GM21786 (cell line): ENCODE measurements around the gene NOTCH4.
"Not testable (repeated sequence)": the region's sequence is repeated elsewhere in the genome, so short reads cannot be mapped to it uniquely, and the experiment has no call there.

Experiments used
- ATAC-seq: cut with Tn5 transposase; IDR thresholded peaks from one replicate; pipeline ENCODE4 v1.9.1; 2021; ENCODE audit not compliant: unreplicated experiment

NOTCH4 gene

GRCh38 chr6:32220021-32220420, 3.8 kb downstream of the NOTCH4 start:
- no peak for ATAC-seq

- ATAC-seq, result no peak
Measured at GRCh38 chr6:32218167-32218566, 5.7 kb downstream of the NOTCH4 start.

DNA sequence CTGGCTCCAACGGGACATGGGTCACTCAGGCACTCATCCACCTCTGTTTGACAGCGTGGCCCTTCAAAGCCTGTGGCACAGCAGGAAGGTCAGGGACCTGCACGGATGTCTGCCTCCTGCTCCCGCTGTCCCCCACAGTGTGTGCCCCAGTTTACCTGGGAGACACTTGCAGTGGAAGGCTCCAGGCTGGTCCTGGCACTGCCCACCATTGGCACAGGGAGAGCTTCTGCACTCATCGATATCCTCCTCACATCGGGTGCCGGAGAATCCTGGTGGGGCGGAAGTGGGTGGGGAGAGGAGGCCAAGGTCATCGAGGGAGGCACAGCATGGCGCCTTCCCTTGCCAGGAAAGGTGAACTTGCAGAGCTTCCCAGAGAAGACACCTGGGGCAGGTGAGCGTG, 6.9 kb downstream of the NOTCH4 start:
- ATAC-seq, result no peak

DNA sequence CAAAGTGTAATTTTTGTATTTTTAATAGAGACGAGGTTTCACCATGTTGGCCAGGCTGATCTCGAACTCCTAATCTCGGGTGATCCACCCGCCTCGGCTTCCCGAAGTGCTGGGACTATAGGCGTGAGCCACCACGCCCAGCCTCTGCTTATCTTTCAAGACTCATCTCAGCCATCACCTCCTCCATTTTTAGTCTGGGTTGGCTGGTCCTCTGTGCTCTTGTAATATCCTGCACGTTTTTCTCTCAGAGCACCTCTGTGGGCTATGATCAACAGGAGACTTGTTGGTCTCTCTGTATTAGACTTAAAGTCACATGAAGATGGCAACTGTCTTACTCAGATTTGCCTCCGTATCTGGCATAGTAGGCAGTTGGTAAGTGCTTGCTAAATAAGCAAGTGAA, 7.6 kb downstream of the NOTCH4 start:
- ATAC-seq, result no peak

- no peak for ATAC-seq
Measured at GRCh38 chr6:32215617-32216016, 8.2 kb downstream of the NOTCH4 start.

DNA sequence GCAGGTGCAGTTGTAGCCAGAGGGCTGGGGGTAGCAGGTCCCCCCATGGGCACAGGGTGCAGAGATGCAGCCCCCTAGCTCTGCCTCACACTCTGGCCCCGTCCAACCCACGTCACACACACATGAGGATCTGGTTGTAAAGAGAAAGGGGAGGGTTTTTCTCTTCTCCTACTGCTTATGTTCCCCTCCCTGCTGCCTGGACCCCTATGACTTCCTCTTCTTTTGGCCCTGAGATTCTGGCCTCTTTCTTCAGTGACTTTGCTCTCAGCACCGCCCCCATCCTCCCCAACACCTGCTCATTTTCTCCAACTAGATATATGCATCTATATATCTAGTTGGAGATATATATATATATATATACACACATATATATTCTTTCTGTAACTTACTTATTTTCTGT, 9.7 kb downstream of the NOTCH4 start:
- no peak for ATAC-seq

- ATAC-seq, result no peak
Measured at GRCh38 chr6:32213649-32214048, 10.2 kb downstream of the NOTCH4 start.

DNA sequence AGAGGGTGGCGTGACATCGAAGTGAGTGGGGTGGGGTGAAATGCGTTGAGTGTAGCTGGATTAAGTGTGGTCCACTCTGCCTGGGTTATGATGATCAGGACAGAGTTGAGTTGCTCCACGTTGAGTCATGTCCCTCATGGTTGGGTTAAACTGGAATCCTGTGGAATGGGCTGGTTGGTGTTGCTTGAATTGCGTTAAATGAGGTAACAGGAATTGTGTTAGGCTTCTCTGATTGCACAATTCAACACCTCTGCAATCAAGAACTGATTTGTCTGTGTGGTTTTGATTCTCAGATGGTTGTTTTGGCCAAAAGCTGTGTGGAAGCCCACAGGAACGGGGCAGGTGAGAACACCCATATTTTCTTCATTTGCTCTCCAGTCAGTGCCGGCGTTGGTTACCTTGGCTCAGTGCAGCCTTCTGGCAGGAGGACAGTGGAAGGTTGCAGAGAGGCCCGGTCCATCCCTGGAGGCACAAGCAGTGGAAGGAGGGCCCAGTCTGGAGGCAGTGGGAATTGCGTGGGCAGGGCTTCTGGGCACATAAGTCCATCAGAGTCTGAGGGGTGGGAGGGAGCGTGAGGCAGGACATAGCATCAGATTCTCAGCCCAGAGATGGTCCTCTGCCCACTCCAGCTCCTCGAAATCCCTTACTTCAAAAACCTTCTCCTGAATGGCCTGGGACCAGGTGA, 11.6 kb downstream of the NOTCH4 start:
- ATAC-seq, result no peak

DNA sequence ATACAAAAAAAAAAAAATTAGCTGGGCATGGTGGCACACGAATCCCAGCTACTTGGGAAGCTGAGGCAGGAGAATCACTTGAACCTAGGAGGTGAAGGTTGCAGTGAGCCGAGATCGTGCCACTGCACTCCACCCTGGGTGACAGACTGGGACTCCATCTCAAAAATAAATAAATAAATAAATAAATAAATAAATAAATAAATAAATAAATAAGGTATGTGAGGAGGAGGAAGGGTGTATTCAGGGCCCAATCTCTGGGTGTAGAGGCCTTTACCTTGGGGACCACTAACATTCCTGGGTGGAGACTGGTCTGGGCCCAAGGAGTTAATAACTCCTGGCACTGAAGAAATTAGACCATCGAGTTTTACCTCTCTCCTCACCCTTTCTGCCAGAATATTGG, 12.4 kb downstream of the NOTCH4 start:
- not testable (repeated sequence) for ATAC-seq

DNA sequence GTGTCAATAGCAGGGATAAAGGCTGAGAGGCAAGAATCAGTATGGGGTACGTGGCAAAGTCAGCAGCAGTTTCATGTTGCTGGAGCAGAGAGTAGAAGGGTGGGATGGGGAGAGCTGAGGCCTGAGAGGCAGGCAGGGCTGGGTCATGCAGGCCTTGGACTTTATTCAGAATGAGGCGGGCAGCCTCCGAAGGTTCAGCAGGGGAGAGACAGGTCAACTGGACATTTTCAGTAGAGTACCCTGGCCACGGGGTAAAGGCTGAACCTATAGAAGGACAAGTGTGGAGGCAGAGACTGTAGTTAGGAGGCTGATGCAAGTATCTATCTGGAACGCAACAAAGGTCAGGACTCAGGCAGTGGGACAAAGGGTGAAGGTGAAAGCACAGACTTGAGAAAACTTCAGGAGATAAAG, 13.7 kb downstream of the NOTCH4 start:
- ATAC-seq, result no peak

GRCh38 chr6:32208996-32209395, 14.9 kb downstream of the NOTCH4 start:
- no peak for ATAC-seq

- no peak for ATAC-seq
Measured at GRCh38 chr6:32204268-32204715, 19.6 kb downstream of the NOTCH4 start.

DNA sequence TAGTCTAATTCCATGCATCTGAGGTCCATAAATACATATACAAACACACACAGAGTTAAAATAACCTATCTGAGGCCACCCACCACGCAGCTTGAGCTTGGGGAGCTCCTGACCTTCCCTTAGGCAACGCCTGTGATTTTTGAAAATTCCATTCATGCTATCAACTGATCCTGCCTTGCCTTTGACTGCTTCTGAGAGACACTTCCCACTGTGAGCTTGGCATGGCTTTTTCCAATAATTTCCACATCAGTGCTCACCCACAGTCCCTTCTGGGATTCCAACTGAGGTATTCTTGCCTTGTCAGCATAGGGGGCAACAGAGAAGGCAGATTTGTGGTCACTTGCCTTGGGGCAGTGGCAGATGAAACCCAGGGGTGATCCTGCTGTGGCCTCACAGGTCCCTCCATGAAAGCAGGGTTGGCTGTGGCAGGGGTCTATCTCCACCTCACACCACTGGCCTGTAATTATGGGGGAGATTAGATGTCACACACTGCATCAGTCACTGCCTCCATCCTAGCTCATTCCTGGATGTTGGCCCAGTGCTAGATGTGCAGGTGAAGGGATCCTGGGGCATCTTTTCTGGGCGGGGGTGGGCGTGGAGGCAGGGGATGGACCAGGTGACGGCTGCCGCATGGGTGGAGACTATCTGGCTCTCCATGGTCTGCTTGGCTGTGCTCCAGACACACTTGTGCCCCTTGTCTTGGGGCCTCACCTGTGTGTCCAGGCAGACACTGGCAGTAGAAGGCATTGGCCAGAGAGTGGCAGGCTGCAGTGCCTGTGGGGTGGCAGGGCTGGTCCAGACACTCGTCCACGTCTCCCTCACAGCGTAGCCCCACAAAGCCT, 20.2 kb downstream of the NOTCH4 start:
- no peak for ATAC-seq

GRCh38 chr6:32202186-32202585, 21.7 kb downstream of the NOTCH4 start:
- no peak for ATAC-seq

- ATAC-seq, result no peak
Measured at GRCh38 chr6:32200711-32201475, 23.0 kb downstream of the NOTCH4 start.

DNA sequence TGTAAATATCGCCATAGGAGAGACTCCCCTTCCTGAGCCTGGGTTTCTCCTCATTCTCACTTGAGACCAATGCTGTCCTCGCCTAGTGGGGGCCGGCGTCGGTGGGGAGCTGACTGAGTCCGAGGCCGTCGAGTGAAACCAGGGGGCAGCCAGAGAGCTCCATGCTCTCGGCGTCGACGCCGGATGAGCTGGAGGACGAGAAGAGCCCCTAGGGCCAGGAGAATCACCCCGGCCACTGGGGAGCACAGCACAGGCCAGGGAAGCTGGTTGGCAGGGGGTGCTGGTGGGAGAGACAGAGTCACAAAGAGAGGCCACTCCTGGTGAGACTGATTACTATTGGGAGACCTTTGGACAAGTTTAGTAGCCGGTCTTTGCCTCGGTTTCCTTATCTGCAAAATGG, 25.0 kb downstream of the NOTCH4 start:
- ATAC-seq, result no peak

DNA sequence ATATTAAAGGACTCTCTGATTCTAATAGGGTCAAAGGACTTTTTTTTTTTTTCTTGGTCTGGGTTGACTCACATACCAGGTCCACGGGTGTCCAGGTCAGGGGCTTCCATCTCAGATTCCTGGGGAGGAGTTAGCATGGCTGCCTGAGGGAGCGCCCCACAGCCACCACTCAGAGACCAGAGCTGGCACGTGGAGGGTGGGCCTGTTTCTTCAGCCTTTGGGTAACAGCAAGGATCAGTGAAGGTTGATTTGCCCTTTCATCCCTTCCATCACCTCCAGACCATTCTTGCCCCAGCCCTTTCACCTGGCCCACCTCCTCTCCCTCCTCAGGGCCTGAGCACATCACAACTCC, 25.5 kb downstream of the NOTCH4 start:
- ATAC-seq, result no peak

- no peak for ATAC-seq
Measured at GRCh38 chr6:32196682-32197616, 26.9 kb downstream of the NOTCH4 start.

- ATAC-seq, result no peak
Measured at GRCh38 chr6:32195902-32196681, 27.8 kb downstream of the NOTCH4 start.

GRCh38 chr6:32195652-32195901, 28.3 kb downstream of the NOTCH4 start:
- peak; percentile 71 for ATAC-seq
